Epithelial cell of proximal tubule (primary cell): Measurements from ENCODE around the gene PRKCB. TPM values are rescaled to one million over a fixed set of nuclear protein-coding genes. Genes with fewer than 3 reads are reported as not detected.
A peak's percentile ranks its signal among the peaks of the same experiment; 100 is the strongest.

Source experiments
- DNase-seq: peaks from one replicate; pipeline ENCODE4 v3.0.0-alpha.2; 2011; ENCODE audit warnings: low read depth
- H3K4me3 ChIP-seq: 2 replicates; pipeline ENCODE4 v1.5.1; 2011; ENCODE audit warnings: low read depth, mild to moderate bottlenecking, low read length
- total RNA-seq: library from RNA; depleted of rRNA; stranded (reverse); fragments of >200 nt; gene quantifications from 2 replicates; pipeline ENCODE4 v1.2.3, GENCODE V29; 2015
- TF ChIP-seq, protein P1 (sequence below): conservative IDR thresholded peaks from 2 replicates; pipeline ENCODE4 v1.5.1; 2012; ENCODE audit warnings: low read depth, mild to moderate bottlenecking, low read length

The PRKCB gene
- not detected in 2 replicates for total RNA-seq

DNA sequence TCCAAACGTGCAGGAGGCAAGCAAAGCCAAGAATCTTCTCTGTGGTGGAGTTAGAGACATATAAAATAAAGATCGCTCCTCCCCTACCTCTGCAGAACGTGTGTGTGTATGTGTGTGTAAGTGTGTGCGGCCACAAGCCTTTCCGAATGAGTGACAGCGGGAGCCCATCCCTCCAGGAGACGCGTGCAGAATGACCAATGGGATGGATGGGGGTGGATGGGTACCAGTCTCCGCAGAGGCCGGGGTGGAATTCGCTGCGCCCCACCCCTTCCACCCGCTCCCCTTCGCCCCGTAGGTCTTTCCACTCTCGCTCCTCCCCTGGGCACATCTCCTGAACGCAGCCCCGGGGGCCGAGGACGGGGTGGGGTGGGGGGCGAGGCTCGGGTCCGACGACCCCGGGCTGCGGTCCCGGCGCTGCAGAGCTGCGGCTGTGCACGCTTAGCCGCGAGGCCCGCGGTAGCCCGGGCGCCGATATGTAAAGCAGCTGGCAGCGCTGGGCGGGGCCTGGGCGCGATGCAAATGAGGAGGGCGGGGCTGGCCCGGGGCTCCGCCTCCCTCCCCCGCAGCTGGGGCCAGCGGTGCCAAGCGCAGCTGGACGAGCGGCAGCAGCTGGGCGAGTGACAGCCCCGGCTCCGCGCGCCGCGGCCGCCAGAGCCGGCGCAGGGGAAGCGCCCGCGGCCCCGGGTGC lies at the start of gene PRKCB:
Gene PRKCB (plus strand): TSS at position 594 of the 688 bp plus-strand sequence.
- no peak for DNase-seq
- TF ChIP-seq, protein P1, sequence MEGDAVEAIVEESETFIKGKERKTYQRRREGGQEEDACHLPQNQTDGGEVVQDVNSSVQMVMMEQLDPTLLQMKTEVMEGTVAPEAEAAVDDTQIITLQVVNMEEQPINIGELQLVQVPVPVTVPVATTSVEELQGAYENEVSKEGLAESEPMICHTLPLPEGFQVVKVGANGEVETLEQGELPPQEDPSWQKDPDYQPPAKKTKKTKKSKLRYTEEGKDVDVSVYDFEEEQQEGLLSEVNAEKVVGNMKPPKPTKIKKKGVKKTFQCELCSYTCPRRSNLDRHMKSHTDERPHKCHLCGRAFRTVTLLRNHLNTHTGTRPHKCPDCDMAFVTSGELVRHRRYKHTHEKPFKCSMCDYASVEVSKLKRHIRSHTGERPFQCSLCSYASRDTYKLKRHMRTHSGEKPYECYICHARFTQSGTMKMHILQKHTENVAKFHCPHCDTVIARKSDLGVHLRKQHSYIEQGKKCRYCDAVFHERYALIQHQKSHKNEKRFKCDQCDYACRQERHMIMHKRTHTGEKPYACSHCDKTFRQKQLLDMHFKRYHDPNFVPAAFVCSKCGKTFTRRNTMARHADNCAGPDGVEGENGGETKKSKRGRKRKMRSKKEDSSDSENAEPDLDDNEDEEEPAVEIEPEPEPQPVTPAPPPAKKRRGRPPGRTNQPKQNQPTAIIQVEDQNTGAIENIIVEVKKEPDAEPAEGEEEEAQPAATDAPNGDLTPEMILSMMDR = no peak
- peak within 1 kb of the TSS; percentile 2 for H3K4me3 ChIP-seq

DNA sequence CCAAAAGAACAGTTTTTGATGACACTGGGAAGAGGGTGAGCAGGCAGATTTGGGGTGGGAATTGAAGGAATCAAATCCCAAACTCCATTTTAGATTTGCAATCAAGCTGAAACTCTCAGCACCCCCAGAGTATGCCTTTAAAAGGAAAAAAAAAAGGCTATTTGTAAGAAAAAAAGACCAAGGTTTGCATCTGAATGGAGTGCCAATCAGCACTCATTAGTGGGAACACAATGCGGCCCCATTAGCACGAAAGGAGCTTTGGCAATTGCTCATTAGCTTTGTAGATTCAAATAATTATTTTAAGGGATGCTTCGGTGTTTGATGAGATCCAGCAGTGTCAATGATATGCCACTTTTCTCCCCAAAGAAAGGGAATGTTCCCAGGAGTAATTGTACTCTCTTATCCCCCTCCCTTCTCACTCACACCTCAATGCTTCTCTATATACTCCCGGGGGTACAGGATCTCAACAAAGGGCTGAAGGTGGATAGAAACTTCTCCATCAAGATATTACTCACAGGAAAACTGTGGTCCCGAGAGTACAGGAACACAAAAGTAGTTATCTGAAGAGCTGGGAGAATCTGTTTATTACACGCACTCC lies 48.7 kb upstream of the PRKCB start:
- DNase-seq = no peak
- no peak overlapping the region for H3K4me3 ChIP-seq
- TF ChIP-seq, protein P1 = no peak

DNA sequence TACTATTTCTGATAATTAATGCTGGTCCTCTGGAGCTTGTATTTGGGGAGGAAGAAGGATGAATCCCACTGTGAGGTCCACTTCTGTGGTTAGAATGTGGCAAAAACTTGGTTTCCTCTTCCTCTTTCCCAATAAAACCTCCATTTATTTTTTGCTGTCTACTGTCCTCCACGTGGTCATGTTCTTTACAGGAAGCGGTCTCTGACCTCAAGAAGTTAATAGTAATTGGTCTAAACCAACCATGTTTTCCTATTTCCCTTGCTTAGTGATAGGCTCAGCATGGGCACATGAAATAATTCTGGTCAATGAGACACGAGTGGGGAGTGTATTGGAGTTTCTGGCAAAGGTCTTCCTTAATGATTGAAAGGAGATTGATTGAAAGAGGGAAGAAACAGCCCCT lies 47.1 kb upstream of the PRKCB start:
- H3K4me3 ChIP-seq = no peak overlapping the region
- no peak for DNase-seq
- TF ChIP-seq, protein P1 = no peak

DNA sequence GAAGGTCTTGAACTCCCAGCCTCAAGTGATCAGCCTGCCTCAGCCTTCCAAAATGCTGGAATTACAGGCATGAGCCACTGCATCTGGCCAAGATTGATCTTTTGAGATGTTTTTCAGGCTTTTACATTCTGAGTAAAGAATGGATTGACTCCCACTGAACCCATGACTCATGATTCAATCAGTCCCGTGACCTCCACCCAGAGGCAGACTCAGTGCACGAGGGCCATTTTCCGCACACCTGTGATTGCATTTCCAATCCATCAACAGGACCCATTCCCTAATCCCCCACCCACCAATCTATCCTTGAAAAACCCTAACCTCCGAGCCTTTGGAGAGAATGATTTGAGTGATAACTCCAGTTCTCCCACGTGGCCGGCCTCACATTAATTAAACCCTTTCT lies 40.4 kb upstream of the PRKCB start:
- H3K4me3 ChIP-seq = no peak overlapping the region
- no peak for DNase-seq
- TF ChIP-seq, protein P1 = no peak

DNA sequence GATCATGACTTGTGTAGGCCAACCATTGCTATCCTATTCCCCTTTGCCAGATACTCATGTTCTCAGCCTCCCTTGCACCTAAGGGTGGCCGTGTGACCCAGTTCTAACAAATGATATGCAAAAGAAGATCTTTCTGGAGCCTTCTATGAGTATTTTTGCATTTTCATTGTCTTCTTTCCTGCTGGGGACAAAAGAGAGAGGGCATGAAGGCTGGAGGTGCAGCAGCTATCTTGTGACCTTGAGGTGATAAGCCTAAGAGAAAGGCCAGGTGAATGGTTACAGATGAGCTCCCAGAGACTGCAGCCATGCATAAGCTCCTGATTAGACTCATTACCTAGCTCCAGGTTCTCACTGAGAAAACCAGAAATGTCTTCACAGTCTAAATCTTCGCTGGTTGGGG lies 38.8 kb upstream of the PRKCB start:
- TF ChIP-seq, protein P1 = no peak
- no peak for DNase-seq
- no peak overlapping the region for H3K4me3 ChIP-seq

DNA sequence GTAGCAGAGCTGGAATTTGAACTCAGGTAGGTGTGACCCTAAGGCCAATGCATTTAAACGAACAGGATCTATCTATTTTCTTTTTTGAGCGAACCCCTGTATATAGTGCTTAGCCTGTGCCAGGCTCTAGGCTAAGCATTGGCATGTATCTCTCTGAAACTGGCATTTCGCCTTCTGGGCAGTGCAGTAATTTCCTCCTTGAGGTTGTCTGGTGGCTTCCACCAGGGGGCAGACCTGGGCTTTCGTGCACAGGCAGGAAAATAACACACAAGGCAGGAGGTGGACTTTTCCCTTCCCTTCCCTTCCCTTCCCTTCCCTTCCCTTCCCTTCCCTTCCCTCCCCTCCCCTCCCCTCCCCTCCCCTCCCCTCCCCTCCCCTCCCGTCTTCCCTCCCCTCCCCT lies 34.4 kb upstream of the PRKCB start:
- TF ChIP-seq, protein P1 = peak; percentile 82
- DNase-seq = no peak
- H3K4me3 ChIP-seq = no peak overlapping the region

DNA sequence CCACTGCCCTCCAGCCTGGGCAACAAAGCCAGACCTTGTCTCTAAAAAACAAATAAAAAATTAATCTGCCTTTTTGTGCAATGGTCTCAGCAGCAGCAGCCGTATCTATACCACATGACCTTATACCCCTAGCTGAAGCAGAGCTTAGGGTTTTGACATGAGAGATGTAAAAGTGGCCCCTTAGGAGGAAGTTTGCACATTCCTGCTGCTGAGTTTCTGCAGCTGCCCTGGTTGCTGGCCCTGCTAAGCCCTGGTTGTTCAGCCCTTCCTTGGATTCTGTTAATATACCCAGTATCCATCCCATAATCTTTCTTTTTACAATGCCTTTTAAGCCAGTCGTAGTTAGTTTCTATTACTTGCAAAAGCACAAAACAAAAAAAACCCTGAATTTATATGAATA lies 33.0 kb upstream of the PRKCB start:
- TF ChIP-seq, protein P1 = no peak
- DNase-seq = no peak
- no peak overlapping the region for H3K4me3 ChIP-seq
